K562 treated with DMSO at 1 percent for 24 hours (cell line): ENCODE results near the gene ZNF397. TPM values are rescaled to one million over a fixed set of nuclear protein-coding genes. Genes with fewer than 3 reads are reported as not detected.

Experiments
- total RNA-seq: library from RNA; unstranded; fragments of 300-600 nt; gene quantifications from 2 replicates; pipeline ENCODE4 v1.2.3, GENCODE V29; 2022; ENCODE audit warnings: low read depth; ENCODE audit not compliant: insufficient read depth

Gene ZNF397
- total RNA-seq, result 7.9 and 11.7 TPM in 2 replicates

DNA sequence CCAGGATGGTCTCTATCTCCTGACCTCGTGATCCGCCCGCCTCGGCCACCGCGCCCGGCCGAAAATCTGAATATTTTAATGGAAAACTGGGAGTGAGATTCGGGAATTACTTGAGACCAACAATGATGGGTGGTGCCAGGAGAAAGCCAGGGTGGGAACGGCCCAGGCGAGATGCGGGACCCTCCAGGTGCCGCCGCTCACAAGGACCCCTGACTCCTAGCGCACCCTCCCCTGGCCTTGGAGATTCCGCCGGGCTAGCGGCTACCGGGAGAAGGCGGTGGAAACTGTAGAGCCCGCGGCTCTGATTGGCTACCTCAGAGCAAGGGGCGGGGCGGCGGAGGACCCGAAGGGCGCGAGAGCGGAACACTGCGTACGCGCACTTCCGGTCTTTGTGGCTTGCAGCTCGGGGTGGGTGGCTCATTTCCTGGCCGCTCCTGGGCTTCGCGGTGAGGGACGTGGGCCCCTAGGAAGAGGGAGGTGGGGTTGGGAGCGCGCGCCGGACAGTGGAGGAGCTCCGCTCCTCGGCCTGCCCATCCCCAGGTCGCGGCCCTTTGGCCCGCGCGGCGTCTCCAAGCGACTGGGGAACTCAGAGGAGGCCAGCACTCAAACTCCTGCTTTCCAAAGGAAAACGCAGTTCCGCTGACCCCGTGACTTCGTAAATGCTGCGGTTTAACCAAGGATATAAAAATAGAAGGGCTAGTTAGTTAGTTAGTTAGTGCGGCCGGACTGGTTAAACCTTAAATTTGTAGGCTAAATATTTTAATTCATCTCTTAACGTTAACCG is at the start of gene ZNF397:
Gene ZNF397, plus strand, starts transcription at position 371 of the 784 bp plus-strand sequence. CDS start 1,437 bp downstream, outside the sequence.

DNA sequence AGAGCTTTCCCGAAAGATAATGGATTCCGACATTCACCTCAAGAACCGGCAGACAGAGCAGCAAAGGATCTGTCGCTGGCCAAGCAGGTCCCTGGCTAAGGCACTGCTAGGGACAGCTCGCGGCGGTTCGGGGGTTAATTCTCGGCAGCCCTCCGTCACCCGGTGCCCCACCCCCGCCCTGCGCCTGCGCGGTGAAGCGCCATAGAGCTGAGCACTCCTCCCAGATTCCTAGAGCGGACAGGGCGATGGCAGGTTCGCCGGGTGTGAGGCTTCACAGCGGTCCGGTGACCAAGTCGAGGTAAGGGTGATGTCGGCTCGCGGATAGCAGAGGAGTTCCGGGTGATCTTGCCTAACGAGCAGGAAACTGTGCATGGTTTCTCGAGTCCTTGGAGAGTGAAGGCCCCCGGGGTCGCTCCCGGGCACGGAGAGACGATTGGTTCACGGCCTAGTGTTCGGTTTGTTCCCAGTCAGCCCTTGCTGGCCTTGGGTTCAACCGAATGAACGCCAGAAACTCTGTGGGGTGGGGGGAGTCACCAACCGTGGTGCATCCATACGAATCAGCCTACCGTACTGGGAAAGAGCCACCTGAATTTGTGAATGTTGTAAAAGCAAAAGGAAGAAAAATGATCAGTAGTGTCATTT is 49.4 kb downstream of the ZNF397 start, which contains the start of gene ZSCAN30:
Gene ZSCAN30, minus strand, starts transcription at position 136 of the 642 bp plus-strand sequence. CDS start 25,877 bp downstream, outside the sequence.

Other genes starting within 250 kb of the ZNF397 start
- 34.6 and 36.3 TPM in 2 replicates for gene MAPRE2, start 199.6 kb upstream of the ZNF397 start, total RNA-seq
- gene ZSCAN30, start 49.2 kb downstream of the ZNF397 start, total RNA-seq, result 9.2 and 11.2 TPM in 2 replicates
- 24.8 and 30.4 TPM in 2 replicates for gene ZNF24, start 103.4 kb downstream of the ZNF397 start, total RNA-seq
- 1.8 TPM in 2 replicates for gene ZNF396, start 136.3 kb downstream of the ZNF397 start, total RNA-seq